HEK293T (cell line): ENCODE results near the gene DAPK1.
A peak's percentile ranks its signal among the peaks of the same experiment; 100 is the strongest.

Experiments used
- CTCF ChIA-PET: fragments of 350-600 bp; formaldehyde crosslinking; extraction: SDS; loops from one replicate; lab custom pipeline; 2021; ENCODE audit warnings: antibody characterized with exemption, inconsistent platforms; lab: Yijun Ruan, JAX
- POLR2A ChIA-PET: fragments of 350-600 bp; formaldehyde crosslinking; extraction: SDS; loops from one replicate; lab custom pipeline; 2020; ENCODE audit warnings: antibody characterized with exemption, inconsistent platforms; lab: Yijun Ruan, JAX
- DNase-seq: peaks from one replicate; pipeline ENCODE4 v3.0.0; 2012; ENCODE audit warnings: mixed read lengths; ENCODE audit errors: extremely low spot score
- ARNT ChIP-seq: fragments of 450-650 bp; IDR thresholded peaks from 2 replicates; pipeline ENCODE4 v1.6.1; 2017; ENCODE audit warnings: mild to moderate bottlenecking
- BHLHE40 ChIP-seq: fragments of 450-650 bp; IDR thresholded peaks from 2 replicates; pipeline ENCODE4 v1.6.1; 2016; ENCODE audit warnings: mild to moderate bottlenecking, moderate library complexity, borderline replicate concordance
- CTBP1 ChIP-seq: fragments of 450-650 bp; IDR thresholded peaks from 2 replicates; pipeline ENCODE4 v1.6.1; 2016; ENCODE audit warnings: borderline replicate concordance
- ELF4 ChIP-seq: fragments of 450-650 bp; IDR thresholded peaks from 2 replicates; pipeline ENCODE4 v1.6.1; 2017; ENCODE audit warnings: antibody characterized with exemption
- FOXA1 ChIP-seq: fragments of 450-650 bp; IDR thresholded peaks from 2 replicates; pipeline ENCODE4 v1.6.1; 2016; ENCODE audit warnings: mild to moderate bottlenecking
- FOXK2 ChIP-seq: fragments of 450-650 bp; IDR thresholded peaks from 2 replicates; pipeline ENCODE4 v1.6.1; 2016; ENCODE audit warnings: mild to moderate bottlenecking
- FOXM1 ChIP-seq: fragments of 450-650 bp; IDR thresholded peaks from 2 replicates; pipeline ENCODE4 v1.6.1; 2017; ENCODE audit warnings: mild to moderate bottlenecking, borderline replicate concordance
- HDGF ChIP-seq: fragments of 450-650 bp; IDR thresholded peaks from 2 replicates; pipeline ENCODE4 v1.6.1; 2017; ENCODE audit warnings: antibody characterized with exemption, borderline replicate concordance
- L3MBTL2 ChIP-seq: fragments of 450-650 bp; conservative IDR thresholded peaks from 2 replicates; pipeline ENCODE4 v1.6.1; 2016; ENCODE audit warnings: mild to moderate bottlenecking
- LEF1 ChIP-seq: fragments of 450-650 bp; IDR thresholded peaks from 2 replicates; pipeline ENCODE4 v1.6.1; 2017; ENCODE audit warnings: mild to moderate bottlenecking, borderline replicate concordance
- NFRKB ChIP-seq: fragments of 450-650 bp; IDR thresholded peaks from 2 replicates; pipeline ENCODE4 v1.6.1; 2016; ENCODE audit warnings: mild to moderate bottlenecking, moderate library complexity
- SP1 ChIP-seq: fragments of 450-650 bp; IDR thresholded peaks from 2 replicates; pipeline ENCODE4 v1.6.1; 2017
- SUZ12 ChIP-seq: fragments of 450-650 bp; IDR thresholded peaks from 2 replicates; pipeline ENCODE4 v1.6.1; 2016; ENCODE audit warnings: mild to moderate bottlenecking
- TARDBP ChIP-seq: fragments of 450-650 bp; IDR thresholded peaks from 2 replicates; pipeline ENCODE4 v1.6.1; 2016
- ZNF384 ChIP-seq: fragments of 450-650 bp; IDR thresholded peaks from 2 replicates; pipeline ENCODE4 v1.6.1; 2016
- TF ChIP-seq, protein P1 (sequence below): fragments of 450-650 bp; IDR thresholded peaks from 2 replicates; pipeline ENCODE4 v1.6.1; 2016

The DAPK1 gene

GRCh38 chr9:87684627-87685219 lies 187.1 kb downstream of the DAPK1 start:
- CTCF ChIA-PET = interaction anchor here (0.7 to 2.0 kb wide), 3 partner anchors 71 to 149 kb away, joined by 3 to 13 read pairs (median 3); no protein-coding TSS in a partner anchor

GRCh38 chr9:87685441-87685840 lies 187.8 kb downstream of the DAPK1 start:
- CTCF ChIA-PET = interaction anchor here (2.0 kb wide), 1 partner anchor 127 kb away, joined by 13 read pairs; no protein-coding TSS in a partner anchor

More at GRCh38 chr9:87684627-87685219, 187.1 kb downstream of the DAPK1 start:
- peak; percentile 71 for DNase-seq
- TF ChIP-seq, protein P1, sequence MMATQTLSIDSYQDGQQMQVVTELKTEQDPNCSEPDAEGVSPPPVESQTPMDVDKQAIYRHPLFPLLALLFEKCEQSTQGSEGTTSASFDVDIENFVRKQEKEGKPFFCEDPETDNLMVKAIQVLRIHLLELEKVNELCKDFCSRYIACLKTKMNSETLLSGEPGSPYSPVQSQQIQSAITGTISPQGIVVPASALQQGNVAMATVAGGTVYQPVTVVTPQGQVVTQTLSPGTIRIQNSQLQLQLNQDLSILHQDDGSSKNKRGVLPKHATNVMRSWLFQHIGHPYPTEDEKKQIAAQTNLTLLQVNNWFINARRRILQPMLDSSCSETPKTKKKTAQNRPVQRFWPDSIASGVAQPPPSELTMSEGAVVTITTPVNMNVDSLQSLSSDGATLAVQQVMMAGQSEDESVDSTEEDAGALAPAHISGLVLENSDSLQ = no peak
- TF ChIP-seq BHLHE40 = no peak
- no peak for TF ChIP-seq ZNF384
- no peak for TF ChIP-seq LEF1
- TF ChIP-seq L3MBTL2 = no peak
- TF ChIP-seq ELF4 = no peak
- no peak for TF ChIP-seq SUZ12
- no peak for TF ChIP-seq HDGF
- no peak for TF ChIP-seq FOXA1
- no peak for TF ChIP-seq FOXM1
- TF ChIP-seq NFRKB = no peak
- TF ChIP-seq TARDBP = no peak
- TF ChIP-seq FOXK2 = no peak
- TF ChIP-seq SP1 = no peak
- TF ChIP-seq ARNT = no peak
- POLR2A ChIA-PET = no interaction called here

GRCh38 chr9:87685871-87686519 lies 188.3 kb downstream of the DAPK1 start:
- no peak for DNase-seq
- TF ChIP-seq, protein P1 = no peak
- no peak for TF ChIP-seq LEF1
- no peak for TF ChIP-seq ZNF384
- TF ChIP-seq ARNT = no peak
- no peak for TF ChIP-seq SP1
- no peak for TF ChIP-seq FOXM1
- TF ChIP-seq SUZ12 = no peak
- no peak for TF ChIP-seq FOXK2
- no peak for TF ChIP-seq CTBP1
- no peak for TF ChIP-seq FOXA1
- POLR2A ChIA-PET = no interaction called here
- CTCF ChIA-PET = interaction anchor here (2.0 kb wide), 1 partner anchor 126 kb away, joined by 13 read pairs; no protein-coding TSS in a partner anchor

More at GRCh38 chr9:87685441-87685840, 187.8 kb downstream of the DAPK1 start:
- TF ChIP-seq FOXK2 (no peak), ELF4 (no peak), SUZ12 (no peak), LEF1 (no peak)
- no peak for DNase-seq
- POLR2A ChIA-PET = no interaction called here

DNA sequence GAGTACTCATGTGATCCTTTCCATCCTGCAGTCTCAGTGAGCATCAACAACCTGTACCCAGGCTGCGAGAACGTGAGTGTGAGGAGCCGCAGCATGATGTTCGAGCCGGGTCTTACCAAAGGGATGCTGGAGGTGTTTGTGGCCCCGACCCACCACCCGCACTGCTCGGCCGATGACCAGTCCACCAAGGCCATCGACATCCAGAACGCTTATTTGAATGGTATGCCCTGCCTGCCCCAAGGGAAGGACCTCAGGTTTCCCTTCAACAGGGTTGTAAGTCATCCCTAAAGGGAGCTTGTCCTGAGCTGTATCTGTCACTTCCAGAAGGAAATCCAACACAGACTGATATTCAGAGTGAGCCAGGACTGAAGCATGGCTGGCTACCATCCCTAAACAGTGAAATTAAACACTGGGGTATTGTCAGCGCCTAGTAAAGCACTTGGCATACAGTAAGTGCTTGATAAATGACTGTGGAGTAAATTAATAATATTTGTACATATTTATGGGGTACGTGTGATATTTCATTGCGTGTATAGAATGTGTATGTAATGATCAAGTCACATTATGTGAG lies 188.9 kb downstream of the DAPK1 start:
- ChIA-PET CTCF (no interaction called here), POLR2A (no interaction called here)
- DNase-seq = no peak
- TF ChIP-seq L3MBTL2 (no peak), FOXM1 (no peak), FOXA1 (no peak), FOXK2 (no peak), CTBP1 (no peak), TARDBP (no peak), ZNF384 (no peak), ELF4 (no peak), SUZ12 (no peak)
- TF ChIP-seq, protein P1 = no peak

- DNase-seq = no peak
- CTCF ChIA-PET = no interaction called here
- TF ChIP-seq LEF1 (no peak), HDGF (no peak), L3MBTL2 (no peak), SUZ12 (no peak), FOXM1 (no peak), ELF4 (no peak), SP1 (no peak), CTBP1 (no peak), FOXK2 (no peak), FOXA1 (no peak), ZNF384 (no peak), BHLHE40 (no peak), NFRKB (no peak), TARDBP (no peak), ARNT (no peak)
- TF ChIP-seq, protein P1 = no peak
- POLR2A ChIA-PET = no interaction called here
Measured at GRCh38 chr9:87687207-87687606, 189.5 kb downstream of the DAPK1 start.
